Heart right ventricle (tissue), 16 donors: ENCODE data around the gene CLIC3. TPM values are rescaled to one million over a fixed set of nuclear protein-coding genes. Genes with fewer than 3 reads are reported as not detected.

ENCODE experiments used
- ATAC-seq, 8 donors: fragments of 200-7000 bp; cut with Tn5 transposase; one replicate each; pipeline ENCODE4 v1.9.1; 2020; ENCODE audit warnings: mild to moderate bottlenecking in 8 of 8, moderate library complexity in 8 of 8, moderate number of reproducible peaks in 1 of 8
- DNase-seq, 2 donors: peaks; one replicate each; pipeline ENCODE4 v3.0.0-alpha.2; 2020
- H3K27ac ChIP-seq, 10 donors: fragments of 200-600 bp; sonication (generic) in 2 of 10; one replicate each; pipeline versions ENCODE4 v1.5.0 to v1.8.0; 2020 to 2022; ENCODE audit warnings: mild to moderate bottlenecking in 3 of 10
- H3K27me3 ChIP-seq, 7 donors: fragments of 200-600 bp; one replicate each; pipeline ENCODE4 v1.8.0; 2021 to 2022; ENCODE audit warnings: mild to moderate bottlenecking in 2 of 7
- H3K36me3 ChIP-seq, 9 donors: fragments of 200-600 bp; sonication (generic) in 1 of 9; one replicate each; pipeline versions ENCODE4 v1.5.0 to v1.8.0; 2020 to 2022; ENCODE audit warnings: mild to moderate bottlenecking in 2 of 9
- H3K4me1 ChIP-seq, 9 donors: fragments of 200-600 bp; sonication (generic) in 1 of 9; one replicate each; pipeline versions ENCODE4 v1.5.0 to v1.8.0; 2020 to 2022; ENCODE audit warnings: mild to moderate bottlenecking in 4 of 9
- H3K4me3 ChIP-seq, 10 donors: fragments of 200-600 bp; sonication (generic) in 2 of 10; one replicate each; pipeline versions ENCODE4 v1.5.0 to v1.8.0; 2020 to 2022; ENCODE audit warnings: mild to moderate bottlenecking in 7 of 10, moderate library complexity in 2 of 10
- H3K9me3 ChIP-seq, 11 donors: fragments of 200-600 bp in 10 of 11; sonication (generic) in 2 of 11; one replicate each; pipeline versions ENCODE4 v1.5.0 to v1.8.0; 2013 to 2022; ENCODE audit warnings: mild to moderate bottlenecking in 2 of 11, control low read depth in 1 of 11, moderate library complexity in 1 of 11
- CTCF ChIP-seq, 9 donors: fragments of 200-600 bp; sonication (generic) in 2 of 9; IDR thresholded peaks; one replicate each; pipeline versions ENCODE4 v1.5.0 to v1.8.0; 2021 to 2022; ENCODE audit warnings: antibody characterized with exemption in 9 of 9, mild to moderate bottlenecking in 5 of 9, moderate library complexity in 1 of 9
- WGBS, 2 donors: extraction: QIAGEN DNeasy Blood & Tissue Kit; methylation state at CpG; one replicate each; pipeline ENCODE4 v1.1.7; 2013; ENCODE audit warnings: inconsistent platforms in 1 of 2; 5-methylcytosine and 5-hydroxymethylcytosine counted together
- intact Hi-C, 10 donors: fragments of 100-400 bp; cut with DNase I; formaldehyde crosslinking; loops; one replicate each; pipeline versions ENCODE4 v1.11.1 to v1.14.2; 2022
- polyA plus RNA-seq, 2 donors: library from polyadenylated mRNA; stranded (reverse); fragments of 200-250 nt; gene quantifications; one replicate each; pipeline ENCODE4 v1.2.3, GENCODE V29; 2013
- total RNA-seq, 10 donors: library from RNA; stranded (reverse); fragmentation: NEBNext Ultra II Directional in 3 of 10; extraction: Animal tissue kit (Norgen Biotek cat#: 25700) in 3 of 10; gene quantifications; one replicate each; pipeline versions ENCODE4 v1.2.1 to v1.2.4, GENCODE V29; 2021 to 2023
- donor health status: Arrhythmogenic right ventricular cardiomyopathy.
- donor health status: ischemic (EF 13 %, LVEDD 7.1; RV severe dilation, severe dysfunction).
- donor health status: healthy with polysubstance abuse.
- donor health status: DM: no; HTN: yes; CAD: no.
- donor health status: DM: no; HTN: no; CAD: no.
- donor health status: ischemic (EF 25% LVEDD 6.9; RV normal size, moderate dysfunction).
- donor health status: ischemic (EF 25% LVEDD 5.7; RV mildly dilated, moderate dysfunction).
- donor health status: healthy.
- donor health status: DM: yes; HTN: yes; CAD: no.
- donor health status: Ischemic cardiomyopathy.
- donor health status: ischemic (EF 35%, LVEDD 5.7; RV mildly dilated, moderate dysfunction).
- donor health status: nonischemic (EF 11% LVEDD 7.7; RV severe dilation, severe dysfunction).
- donor health status: DM: yes; HTN: yes; CAD: no.
- donor health status: PGD.
- donor health status: ischemic (EF 29% LVEDD 5.4; RV normal size, mild dysfunction).
- donor health status: nonischemic (EF 23%, LVEDD 6.1; RV moderate dilation, normal function).

CLIC3 gene
- total and polyA plus RNA-seq, 12 donors = 0.46 to 21.4 (median 3.2) TPM

GRCh38 chr9:137027369-137028262 lies 31.2 kb upstream of the CLIC3 start, which contains the start of gene ABCA2:
ABCA2 (minus strand) TSS chr9:137028237; CDS start chr9:137028140, 97 bp downstream.
- ATAC-seq (peak in 1 of 8 donors; percentile 6), DNase-seq (peak in 1 of 2 donors; percentile 51)
- Histone ChIP-seq H3K9me3 (no peaks in the 10 kb centered on the region), H3K36me3 (peaks cover 0 to under 1% (median 0%) of the 10 kb centered on the region in 9 donors), H3K4me1 (peaks cover 12 to 49% (median 30%) of the 10 kb centered on the region in 9 donors), H3K4me3 (peak within 1 kb of the TSS; percentile 44 to 88 (median 68)), H3K27me3 (no peaks in the 10 kb centered on the region), H3K27ac (peak within 1 kb of the TSS in 9 of 10 donors; percentile 48 to 83 (median 55))
- no peak for TF ChIP-seq CTCF (IDR thresholded peaks at IDR 0.05)
- intact Hi-C loops = loop anchor here in 3 of 10 donors (2.0 to 10.0 kb wide), 4 partner anchors 77 to 235 kb away; partner anchors contain the start of genes AJM1 (in 1 of the 3), PHPT1 (in 1 of the 3) and TMEM141 (in 1 of the 3)
- 4% methylated on average over 82 to 95 of the region's 95 CpGs for WGBS, 2 donors

GRCh38 chr9:137026828-137027227 lies 30.5 kb upstream of the CLIC3 start:
- no peak for ATAC-seq
- Histone ChIP-seq H3K9me3 (no peaks in the 10 kb centered on the region), H3K4me3 (peak overlapping the region in 8 of 10 donors; percentile 55 to 70 (median 62)), H3K4me1 (peaks cover 12 to 41% (median 30%) of the 10 kb centered on the region in 9 donors), H3K27me3 (no peaks in the 10 kb centered on the region), H3K27ac (peak overlapping the region in 1 of 10 donors; percentile 56), H3K36me3 (peaks cover 0 to 4% (median 0%) of the 10 kb centered on the region in 9 donors)
- WGBS, 2 donors = 82 to 83% methylated on average over 4 of the region's 4 CpGs
- intact Hi-C loops = loop anchor here in 2 of 10 donors (5.0 to 10.0 kb wide), 2 partner anchors 182 to 235 kb away; partner anchors contain the start of genes AJM1 (in 1 of the 2), PHPT1 (in 1 of the 2) and TMEM141 (in 1 of the 2)
- no peak for DNase-seq
- TF ChIP-seq CTCF (IDR thresholded peaks at IDR 0.05) = no peak

GRCh38 chr9:137026384-137026783 lies 30.0 kb upstream of the CLIC3 start:
- intact Hi-C loops = loop anchor here in 2 of 10 donors (5.0 to 10.0 kb wide), 2 partner anchors 182 to 234 kb away; partner anchors contain the start of genes AJM1 (in 1 of the 2), PHPT1 (in 1 of the 2) and TMEM141 (in 1 of the 2)

More at GRCh38 chr9:137026384-137026783, 30.0 kb upstream of the CLIC3 start:
- ATAC-seq (no peak), DNase-seq (no peak)
- no peak for TF ChIP-seq CTCF (IDR thresholded peaks at IDR 0.05)
- Histone ChIP-seq H3K27ac (no peak overlapping the region), H3K4me3 (no peak overlapping the region), H3K9me3 (no peaks in the 10 kb centered on the region), H3K36me3 (peaks cover 0 to 7% (median 0%) of the 10 kb centered on the region in 9 donors), H3K4me1 (peaks cover 12 to 37% (median 30%) of the 10 kb centered on the region in 9 donors), H3K27me3 (no peaks in the 10 kb centered on the region)
- 85% methylated on average over 2 of the region's 2 CpGs for WGBS, 2 donors
